Breast epithelium (tissue), 3 donors: Measurements from ENCODE around the gene TMEM178A.

Experiments
- POLR2A ChIP-seq: fragments of 450-650 bp; IDR thresholded peaks from one replicate; pipeline ENCODE4 v1.6.1; 2016; ENCODE audit warnings: antibody characterized with exemption, mild to moderate bottlenecking, moderate library complexity
- TF ChIP-seq, protein P1 (sequence below), 3 donors: fragments of 450-650 bp; IDR thresholded peaks; one replicate each; pipeline ENCODE4 v1.5.1; 2016 to 2017; ENCODE audit warnings: antibody characterized with exemption in 3 of 3, mild to moderate bottlenecking in 3 of 3, moderate library complexity in 3 of 3

- TF ChIP-seq, protein P1, sequence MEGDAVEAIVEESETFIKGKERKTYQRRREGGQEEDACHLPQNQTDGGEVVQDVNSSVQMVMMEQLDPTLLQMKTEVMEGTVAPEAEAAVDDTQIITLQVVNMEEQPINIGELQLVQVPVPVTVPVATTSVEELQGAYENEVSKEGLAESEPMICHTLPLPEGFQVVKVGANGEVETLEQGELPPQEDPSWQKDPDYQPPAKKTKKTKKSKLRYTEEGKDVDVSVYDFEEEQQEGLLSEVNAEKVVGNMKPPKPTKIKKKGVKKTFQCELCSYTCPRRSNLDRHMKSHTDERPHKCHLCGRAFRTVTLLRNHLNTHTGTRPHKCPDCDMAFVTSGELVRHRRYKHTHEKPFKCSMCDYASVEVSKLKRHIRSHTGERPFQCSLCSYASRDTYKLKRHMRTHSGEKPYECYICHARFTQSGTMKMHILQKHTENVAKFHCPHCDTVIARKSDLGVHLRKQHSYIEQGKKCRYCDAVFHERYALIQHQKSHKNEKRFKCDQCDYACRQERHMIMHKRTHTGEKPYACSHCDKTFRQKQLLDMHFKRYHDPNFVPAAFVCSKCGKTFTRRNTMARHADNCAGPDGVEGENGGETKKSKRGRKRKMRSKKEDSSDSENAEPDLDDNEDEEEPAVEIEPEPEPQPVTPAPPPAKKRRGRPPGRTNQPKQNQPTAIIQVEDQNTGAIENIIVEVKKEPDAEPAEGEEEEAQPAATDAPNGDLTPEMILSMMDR (IDR thresholded peaks at IDR 0.05), result no peak
- no peak for TF ChIP-seq POLR2A
These were observed 19.4 kb downstream of the TMEM178A start for GRCh38 chr2:39685126-39685525.
